ENCODE data around the gene DMXL2.

The DMXL2 gene

DNA sequence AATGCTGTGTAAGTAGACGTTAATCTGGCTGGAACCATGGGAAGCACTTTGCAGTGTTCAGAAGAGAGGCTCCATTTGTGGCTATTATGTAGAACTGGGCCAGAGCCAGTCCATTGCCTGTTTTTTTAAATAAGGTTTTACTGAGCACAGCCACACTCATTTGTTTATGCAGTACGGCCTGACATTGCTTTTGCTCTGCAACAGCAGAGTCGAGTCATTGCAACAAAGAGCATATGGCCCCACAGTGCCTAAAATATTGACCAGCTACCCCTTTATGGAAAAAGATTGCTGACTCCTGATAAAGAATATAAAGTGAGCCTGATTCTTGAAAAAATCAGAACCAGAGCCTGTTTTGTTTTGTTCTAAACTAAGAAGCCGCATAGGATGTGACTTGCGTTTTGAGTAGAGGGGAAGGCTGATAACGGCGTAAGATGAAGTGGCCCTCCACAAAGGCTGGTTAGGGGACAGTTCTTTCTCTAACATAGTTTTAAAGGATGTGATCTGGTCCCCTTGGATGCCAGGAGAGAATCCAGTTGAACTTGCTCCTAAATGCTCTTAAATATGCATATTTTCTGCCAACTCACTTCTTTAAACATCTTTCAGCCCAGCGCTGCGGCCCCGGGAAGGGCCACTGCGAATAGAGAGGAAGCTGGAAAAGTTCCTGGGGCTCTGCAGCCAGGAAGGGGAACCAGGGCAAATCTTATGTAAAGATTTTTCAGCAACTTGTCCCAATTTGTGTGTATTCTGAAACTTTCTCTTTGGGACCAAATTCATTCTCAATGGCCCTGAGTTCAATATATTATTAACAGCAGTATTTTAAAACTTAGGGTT lies 216.7 kb downstream of the DMXL2 start:
- peak; percentile 57 for DNase-seq (ENCODE audit: low spot score)

DNA sequence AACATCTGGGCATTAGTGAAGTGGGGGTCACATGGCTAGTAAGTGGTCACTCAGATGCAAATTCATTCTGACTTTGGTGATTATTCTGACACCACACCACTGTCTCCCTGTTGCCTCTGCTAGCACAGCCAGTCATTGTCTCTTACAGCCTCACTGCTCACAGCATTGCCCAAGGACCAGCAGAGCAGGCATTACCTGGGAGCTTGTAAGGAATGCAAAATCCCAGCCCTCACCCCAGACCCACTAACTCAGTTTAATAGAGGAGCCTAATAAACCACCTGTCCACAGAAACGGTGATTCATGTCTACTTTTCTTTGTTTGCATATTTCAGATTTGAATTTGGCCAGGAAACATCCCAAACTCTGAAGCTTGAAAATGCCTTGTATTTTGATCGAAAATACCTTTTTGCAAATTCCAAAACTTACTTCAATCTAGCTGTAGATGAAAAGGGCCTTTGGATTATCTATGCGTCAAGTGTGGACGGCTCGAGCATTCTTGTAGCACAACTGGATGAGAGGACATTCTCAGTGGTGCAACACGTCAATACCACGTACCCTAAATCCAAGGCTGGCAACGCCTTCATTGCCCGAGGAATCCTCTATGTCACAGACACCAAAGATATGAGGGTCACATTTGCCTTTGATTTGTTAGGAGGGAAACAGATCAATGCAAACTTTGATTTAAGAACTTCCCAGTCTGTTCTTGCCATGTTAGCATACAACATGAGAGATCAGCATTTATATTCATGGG lies 218.4 kb downstream of the DMXL2 start:
- no peak for DNase-seq (ENCODE audit: low spot score)

DNA sequence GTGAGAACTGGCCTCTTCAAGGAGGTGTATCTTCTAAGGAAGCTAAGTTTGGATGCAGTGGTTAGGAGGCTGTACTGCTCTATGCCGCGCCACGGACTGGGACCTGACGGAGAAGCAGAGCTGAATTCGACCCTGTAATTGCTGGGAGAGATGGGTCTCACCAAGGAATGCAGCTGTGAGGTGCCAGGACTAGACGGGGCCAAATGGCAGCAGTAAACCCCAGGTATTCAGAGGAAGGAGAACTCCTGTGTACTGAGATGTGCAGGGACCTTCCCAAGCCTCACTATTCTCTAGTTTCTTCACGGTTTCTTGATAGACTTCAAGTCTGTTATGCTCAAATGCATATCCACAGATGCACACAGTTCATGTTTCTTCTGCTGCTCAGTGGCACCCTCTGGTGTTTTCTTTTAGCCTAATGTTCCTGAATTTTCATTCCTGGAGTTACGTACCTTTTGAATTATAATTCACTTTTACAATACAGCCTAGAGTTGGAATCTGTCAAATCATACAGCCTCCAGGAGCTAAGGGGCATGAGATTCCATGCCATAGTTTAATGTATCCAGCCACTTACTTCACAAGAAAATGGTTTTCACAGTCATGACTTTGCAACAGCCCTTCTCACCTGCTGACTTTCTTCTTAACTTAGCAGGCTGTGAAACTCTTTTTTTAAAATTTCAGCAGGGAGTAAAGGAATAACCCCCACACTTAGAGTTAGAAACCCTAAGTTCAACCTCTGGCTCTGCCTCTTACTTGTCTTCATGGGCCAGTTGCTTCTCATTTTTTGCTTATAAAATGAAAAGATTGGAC lies 219.3 kb downstream of the DMXL2 start:
- DNase-seq (ENCODE audit: low spot score), result peak; percentile 59

DNA sequence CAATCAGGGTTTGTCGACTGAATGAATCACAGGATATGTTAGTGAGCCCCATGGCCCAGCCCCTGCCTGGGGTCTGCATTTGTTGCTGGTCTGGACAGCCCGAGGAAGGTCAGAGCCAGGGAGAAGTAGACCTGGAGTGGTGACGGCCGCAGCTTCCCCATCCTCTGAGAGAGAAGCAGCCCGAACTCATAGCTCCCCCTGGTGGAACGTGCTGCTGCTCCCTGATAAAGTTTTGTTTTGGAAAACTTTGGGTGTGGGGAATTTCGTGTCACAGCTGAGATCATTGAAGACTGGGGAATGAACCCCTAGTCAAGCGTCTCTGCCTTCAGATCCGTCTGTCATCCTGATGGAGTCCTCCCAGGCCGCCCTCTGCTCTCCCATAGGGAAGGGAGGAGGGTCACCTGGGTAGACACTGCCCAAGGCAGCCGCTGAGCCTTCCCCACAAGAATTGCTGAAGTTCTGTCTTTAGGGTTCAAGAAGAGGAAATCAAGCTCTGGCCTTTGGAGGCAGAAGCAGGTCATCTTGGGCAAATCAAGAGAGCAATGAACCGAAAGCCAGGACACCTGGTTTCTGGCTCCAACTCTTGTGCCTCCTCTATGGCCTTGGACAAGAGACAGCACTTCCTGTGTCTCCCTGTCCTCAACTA lies 220.6 kb downstream of the DMXL2 start:
- no peak for DNase-seq (ENCODE audit: low spot score)

DNA sequence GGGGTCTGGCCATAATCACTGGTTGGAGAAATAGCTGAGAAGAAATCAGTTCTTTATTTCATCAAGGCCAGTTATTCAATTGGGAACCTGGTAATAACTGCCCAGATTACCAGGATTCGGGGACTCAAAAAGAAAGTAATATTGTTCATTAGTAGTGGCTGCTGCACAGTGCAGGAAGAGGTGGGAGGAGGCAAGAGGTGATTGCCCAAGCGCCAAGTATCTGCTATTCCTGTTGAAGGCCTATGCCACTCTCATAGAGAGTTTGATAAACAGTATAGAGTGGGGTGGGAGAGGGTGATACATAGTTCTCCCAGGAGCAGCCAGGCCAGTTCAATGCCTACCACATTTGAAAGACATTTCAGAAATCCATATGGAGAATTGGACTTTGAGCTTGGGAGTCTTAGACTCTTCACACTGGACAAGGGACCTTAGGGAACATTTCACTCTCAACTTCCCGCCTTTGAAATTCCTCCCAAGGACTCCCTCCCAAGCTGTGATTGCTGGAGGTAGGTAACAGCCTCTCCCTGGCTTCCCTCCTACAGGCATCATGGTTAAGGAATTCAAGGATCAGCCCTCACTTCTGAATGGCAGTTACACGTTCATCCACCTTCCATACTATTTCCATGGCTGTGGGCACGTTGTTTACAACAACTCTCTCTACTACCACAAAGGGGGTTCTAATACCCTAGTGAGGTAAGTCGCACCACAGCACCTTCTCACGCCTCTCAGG lies 221.4 kb downstream of the DMXL2 start:
- DNase-seq (ENCODE audit: low spot score), result no peak

DNA sequence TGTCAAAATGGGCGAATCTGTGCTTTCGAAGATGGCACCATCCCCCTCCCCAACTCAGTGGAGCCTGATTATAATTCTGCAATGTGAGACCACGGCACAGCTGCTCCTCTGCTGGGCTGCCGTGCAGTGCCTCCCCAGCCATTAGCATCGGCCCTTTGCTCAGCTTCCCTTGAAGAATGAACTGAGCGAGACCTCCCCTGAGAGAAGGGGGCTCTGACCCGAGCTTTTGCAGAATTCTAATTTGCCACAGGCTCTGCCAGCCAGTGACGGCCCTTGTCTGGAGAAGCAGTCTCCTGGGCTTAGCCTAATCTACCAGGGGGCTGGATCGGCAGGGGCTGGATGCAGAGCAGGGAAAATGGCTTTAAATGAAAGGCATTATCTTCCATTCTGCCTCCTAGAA lies 223.9 kb downstream of the DMXL2 start:
- no peak for DNase-seq (ENCODE audit: low spot score)
